HG03060 (cell line): ENCODE results near the gene TWIST2.

Experiments
- ATAC-seq: cut with Tn5 transposase; IDR thresholded peaks from one replicate; pipeline ENCODE4 v1.9.1; 2021; ENCODE audit warnings: low read depth, moderate number of reproducible peaks; ENCODE audit not compliant: unreplicated experiment

TWIST2 gene

DNA sequence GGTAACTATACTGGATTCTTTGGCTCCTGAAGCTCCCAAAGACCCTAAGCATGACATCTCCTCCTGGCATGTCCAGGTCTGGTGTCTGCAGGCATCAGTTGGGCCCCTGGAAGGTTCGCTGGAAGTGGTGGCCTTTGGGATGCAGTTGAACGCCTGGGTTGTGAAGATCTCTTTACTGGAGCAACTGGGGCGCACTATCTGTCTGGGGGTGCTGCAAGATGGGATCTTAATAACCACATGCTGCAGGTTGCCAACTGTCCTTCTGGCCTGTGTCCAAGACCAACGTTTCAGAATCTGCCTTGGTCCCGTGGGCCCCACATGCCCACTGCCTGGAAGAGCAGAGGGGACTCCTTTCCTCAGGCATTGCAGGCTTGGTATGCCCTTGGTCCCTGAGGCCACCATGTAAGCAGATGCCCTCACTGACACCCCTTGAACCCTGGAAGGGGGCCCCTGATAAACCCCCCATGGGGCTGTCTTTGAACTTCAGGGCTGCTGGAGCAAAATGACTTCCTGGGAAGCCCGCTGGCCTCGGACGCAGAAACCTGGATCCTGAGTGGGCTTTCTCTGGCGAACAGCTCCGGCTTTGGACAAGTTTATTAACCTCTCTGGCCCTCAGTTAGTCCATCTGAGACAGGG, 101.9 kb downstream of the TWIST2 start:
- no peak for ATAC-seq

DNA sequence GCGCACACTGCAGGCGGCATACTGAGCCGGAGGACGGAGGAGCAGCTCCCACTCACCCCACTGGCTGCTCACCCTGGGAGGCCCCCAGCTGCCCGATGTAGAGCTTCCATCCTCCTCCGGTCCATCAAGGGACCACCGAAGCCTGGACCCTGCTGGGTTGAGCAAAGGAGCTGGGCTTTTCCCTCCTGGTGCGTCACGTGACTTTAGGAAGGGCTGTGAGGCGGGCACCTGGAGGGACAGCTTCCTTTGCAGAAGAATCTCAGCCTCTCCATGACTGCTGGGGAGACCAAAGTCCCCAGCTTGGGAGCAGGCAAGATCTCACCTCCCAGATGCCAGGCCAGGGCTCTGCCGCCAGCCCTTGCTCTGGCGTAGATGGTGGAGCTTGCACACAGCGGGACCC, 102.7 kb downstream of the TWIST2 start:
- no peak for ATAC-seq

DNA sequence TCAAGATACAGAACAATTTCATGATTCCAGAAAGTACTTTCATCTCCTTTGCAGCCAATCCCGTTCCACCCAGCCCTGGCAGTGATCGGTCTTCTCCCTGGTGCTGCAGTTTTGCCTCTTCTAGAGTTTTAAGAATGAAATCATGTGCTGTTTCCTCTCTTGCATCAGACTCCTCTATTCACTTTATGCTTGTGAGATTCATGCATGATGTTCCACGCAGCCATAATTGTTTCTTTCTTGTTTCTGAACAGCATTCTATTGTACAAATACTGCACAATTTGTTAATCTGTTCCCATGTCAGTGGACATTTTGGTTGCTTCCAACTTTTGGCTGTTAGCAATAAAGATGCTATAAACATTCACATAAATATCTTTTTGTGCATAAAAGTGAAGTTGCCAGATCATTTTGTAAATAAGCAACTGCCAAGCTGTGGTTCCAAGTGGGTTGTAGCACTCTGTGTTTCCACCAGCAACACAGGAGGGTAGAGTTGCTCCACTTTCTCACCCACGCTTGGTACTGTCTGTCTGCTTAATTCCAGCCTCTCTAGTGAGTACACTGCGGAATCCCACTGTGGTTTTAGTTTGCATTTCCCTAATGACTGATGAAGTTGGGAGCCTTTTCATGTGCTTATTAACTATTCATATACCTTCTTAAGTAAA, 104.5 kb downstream of the TWIST2 start:
- no peak for ATAC-seq

DNA sequence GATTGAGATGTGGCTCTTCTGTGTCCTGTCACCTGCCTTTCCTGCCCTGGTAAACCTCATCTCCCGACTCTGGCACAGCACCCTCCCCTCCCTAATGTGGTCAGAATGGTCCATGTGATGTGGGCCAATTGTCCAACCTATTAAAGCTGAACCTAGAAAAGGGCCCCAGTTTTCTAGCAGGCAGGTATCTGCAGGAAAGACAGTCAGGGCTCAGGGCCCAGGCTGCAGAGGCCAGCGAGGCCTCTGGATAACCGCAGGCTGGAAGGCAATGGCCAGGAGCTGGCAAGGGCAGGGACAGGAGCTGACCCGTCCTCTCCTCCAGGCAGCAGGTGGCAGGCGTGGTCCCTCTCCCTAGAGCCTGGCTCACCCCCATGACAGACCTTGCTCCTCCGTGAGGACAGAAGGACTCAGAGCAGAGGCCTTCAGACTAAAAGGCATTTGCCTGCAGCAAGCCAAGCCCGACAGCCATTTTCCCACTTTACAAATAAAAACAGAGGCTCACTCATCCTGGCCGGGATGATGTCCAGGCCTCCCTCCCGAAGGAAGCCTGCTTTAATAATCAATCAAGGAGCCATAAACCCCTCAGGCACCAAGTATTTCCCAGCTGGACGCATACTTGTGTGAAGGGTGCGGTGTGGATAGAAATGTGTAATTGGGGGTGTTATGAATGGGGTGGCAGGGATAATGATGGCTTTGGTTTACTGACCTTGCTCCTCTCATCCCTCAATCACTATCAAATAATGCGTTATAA, 107.1 kb downstream of the TWIST2 start:
- no peak for ATAC-seq

DNA sequence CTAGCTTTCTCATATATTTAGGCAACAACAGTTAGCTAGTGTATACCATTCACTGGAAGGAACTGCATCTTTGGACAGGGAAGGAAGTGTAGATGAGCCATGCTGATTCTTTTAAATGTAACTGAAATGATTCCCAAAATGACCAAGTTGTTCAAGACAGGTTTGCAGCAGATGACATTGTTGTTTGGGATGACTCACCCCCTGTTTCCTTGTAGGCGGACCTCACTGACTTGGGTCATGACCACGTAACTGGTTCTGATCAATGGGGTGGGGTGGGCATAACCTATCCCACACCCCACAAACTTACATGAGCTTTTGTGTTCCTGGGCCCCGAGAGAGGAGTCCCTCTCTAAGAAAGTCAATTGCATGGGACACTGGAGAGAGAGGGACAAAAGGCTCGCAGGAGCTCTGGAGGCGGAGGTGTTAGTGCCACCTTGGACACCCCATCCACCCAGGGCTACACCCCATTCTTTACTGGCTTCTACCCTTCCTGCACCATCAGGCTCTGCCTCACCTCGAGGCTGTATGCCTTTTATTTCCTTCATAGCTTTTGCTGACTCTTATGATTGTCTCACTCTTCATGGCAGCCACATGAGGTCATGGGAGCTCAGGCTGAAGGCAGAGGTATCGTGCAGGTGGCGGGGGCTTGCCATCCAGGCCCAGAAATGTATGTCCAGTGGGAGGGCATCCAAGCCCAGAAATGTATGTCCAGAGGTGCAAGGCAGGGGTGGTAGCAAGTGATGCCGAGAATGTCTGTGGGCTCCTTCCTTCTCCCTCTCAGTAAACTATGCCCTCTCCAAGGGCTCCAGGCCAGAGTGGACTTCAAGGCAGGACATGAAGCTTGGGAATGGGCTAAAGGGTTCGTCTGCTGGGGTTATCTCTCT, 108.0 kb downstream of the TWIST2 start:
- ATAC-seq = no peak

DNA sequence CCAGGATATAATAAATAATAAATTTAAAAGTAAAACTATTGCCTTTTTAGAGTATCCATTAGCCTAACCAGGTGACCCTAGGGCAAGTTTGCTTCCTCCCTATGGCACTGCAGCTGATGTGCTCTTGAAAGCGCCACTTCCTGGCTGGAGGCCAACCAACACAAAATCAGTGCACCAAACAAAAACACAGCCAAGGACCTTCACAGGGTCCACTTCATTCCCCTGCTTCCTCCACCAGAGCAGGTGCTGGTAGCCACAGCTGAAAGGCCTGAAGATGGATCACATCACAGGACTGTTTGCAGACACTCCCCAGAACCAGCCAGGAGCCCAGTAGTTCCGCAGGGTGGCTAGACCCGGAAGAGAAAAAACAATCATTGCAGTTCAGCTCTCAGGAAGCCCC, 108.8 kb downstream of the TWIST2 start:
- no peak for ATAC-seq
